Lower leg skin (tissue), 3 donors: ENCODE results near the gene NTRK3.

ENCODE experiments used
- POLR2A ChIP-seq, 2 donors: fragments of 450-650 bp; IDR thresholded peaks; one replicate each; pipeline ENCODE4 v1.6.1; 2016 to 2017; ENCODE audit warnings: antibody characterized with exemption in 2 of 2, mild to moderate bottlenecking in 1 of 2, moderate library complexity in 1 of 2
- TF ChIP-seq, protein P1 (sequence below), 3 donors: fragments of 450-650 bp; IDR thresholded peaks; one replicate each; pipeline ENCODE4 v1.5.1; 2016; ENCODE audit warnings: antibody characterized with exemption in 3 of 3, mild to moderate bottlenecking in 3 of 3, moderate library complexity in 2 of 3

DNA sequence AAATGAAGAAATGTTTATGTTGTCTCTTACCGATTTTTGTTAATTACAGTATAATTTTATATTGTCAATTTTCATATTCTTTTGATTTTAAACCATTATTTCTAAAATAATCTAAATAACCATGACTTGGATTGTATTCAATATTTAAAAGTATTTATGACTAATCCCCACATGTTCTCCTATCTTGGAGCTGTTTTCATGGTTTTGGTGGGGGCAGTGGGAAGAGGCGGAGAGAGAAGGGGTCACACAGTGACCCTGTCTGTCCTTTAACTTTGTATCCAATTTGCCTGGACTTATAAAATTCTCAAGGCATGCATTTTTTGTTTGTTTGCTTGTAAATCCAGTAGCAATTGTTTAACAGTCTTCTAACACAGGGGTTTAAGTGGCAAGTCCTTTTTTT, 407.4 kb downstream of the NTRK3 start:
- no peak for TF ChIP-seq POLR2A (IDR thresholded peaks at IDR 0.05)
- TF ChIP-seq, protein P1, sequence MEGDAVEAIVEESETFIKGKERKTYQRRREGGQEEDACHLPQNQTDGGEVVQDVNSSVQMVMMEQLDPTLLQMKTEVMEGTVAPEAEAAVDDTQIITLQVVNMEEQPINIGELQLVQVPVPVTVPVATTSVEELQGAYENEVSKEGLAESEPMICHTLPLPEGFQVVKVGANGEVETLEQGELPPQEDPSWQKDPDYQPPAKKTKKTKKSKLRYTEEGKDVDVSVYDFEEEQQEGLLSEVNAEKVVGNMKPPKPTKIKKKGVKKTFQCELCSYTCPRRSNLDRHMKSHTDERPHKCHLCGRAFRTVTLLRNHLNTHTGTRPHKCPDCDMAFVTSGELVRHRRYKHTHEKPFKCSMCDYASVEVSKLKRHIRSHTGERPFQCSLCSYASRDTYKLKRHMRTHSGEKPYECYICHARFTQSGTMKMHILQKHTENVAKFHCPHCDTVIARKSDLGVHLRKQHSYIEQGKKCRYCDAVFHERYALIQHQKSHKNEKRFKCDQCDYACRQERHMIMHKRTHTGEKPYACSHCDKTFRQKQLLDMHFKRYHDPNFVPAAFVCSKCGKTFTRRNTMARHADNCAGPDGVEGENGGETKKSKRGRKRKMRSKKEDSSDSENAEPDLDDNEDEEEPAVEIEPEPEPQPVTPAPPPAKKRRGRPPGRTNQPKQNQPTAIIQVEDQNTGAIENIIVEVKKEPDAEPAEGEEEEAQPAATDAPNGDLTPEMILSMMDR (IDR thresholded peaks at IDR 0.05), result no peak
